Hepatocyte (in vitro differentiated cells): ENCODE measurements around the gene PF4V1. TPM values are rescaled to one million over a fixed set of nuclear protein-coding genes. Genes with fewer than 3 reads are reported as not detected.

Experiments used
- DNase-seq: peaks from one replicate; pipeline ENCODE4 v3.0.0-alpha.2; 2016; ENCODE audit warnings: low spot score
- H2AFZ ChIP-seq: fragments of 200-600 bp; sonication (generic); 2 replicates; pipeline ENCODE4 v1.6.0; 2016; ENCODE audit warnings: antibody characterized with exemption, mild to moderate bottlenecking
- H3K27ac ChIP-seq: fragments of 200-600 bp; sonication (generic); 2 replicates; pipeline ENCODE4 v1.5.1; 2016; ENCODE audit warnings: mild to moderate bottlenecking
- H3K27me3 ChIP-seq: fragments of 200-600 bp; sonication (generic); 2 replicates; pipeline ENCODE4 v1.6.1; 2016
- H3K36me3 ChIP-seq: fragments of 200-600 bp; sonication (generic); replicated peaks from 2 replicates; pipeline ENCODE4 v1.5.1; 2016; ENCODE audit warnings: low read depth; ENCODE audit not compliant: insufficient read depth
- H3K4me1 ChIP-seq: fragments of 200-600 bp; sonication (generic); 2 replicates; pipeline ENCODE4 v1.5.1; 2016; ENCODE audit warnings: mild to moderate bottlenecking, moderate library complexity; ENCODE audit not compliant: insufficient read depth
- H3K4me2 ChIP-seq: fragments of 200-600 bp; sonication (generic); 2 replicates; pipeline ENCODE4 v1.6.0; 2016
- H3K4me3 ChIP-seq: fragments of 200-600 bp; sonication (generic); 2 replicates; pipeline ENCODE4 v1.5.1; 2016; ENCODE audit warnings: mild to moderate bottlenecking
- H3K79me2 ChIP-seq: fragments of 200-600 bp; sonication (generic); 2 replicates; pipeline ENCODE4 v1.6.0; 2017; ENCODE audit warnings: mild to moderate bottlenecking
- H3K9me2 ChIP-seq: fragments of 200-600 bp; sonication (generic); replicated peaks from 2 replicates; pipeline ENCODE4 v1.6.0; 2017; ENCODE audit warnings: mild to moderate bottlenecking; ENCODE audit not compliant: insufficient read depth
- H3K9me3 ChIP-seq: fragments of 200-600 bp; sonication (generic); 2 replicates; pipeline ENCODE4 v1.5.1; 2016; ENCODE audit warnings: low read depth, mild to moderate bottlenecking
- H4K20me1 ChIP-seq: fragments of 200-600 bp; sonication (generic); 2 replicates; pipeline ENCODE4 v1.6.0; 2016; ENCODE audit warnings: mild to moderate bottlenecking; ENCODE audit not compliant: insufficient read depth, poor library complexity, severe bottlenecking
- EZH2 ChIP-seq: fragments of 200-600 bp; sonication (generic); IDR thresholded peaks from 2 replicates; pipeline ENCODE4 v1.6.1; 2016; ENCODE audit warnings: antibody characterized with exemption, mild to moderate bottlenecking, borderline replicate concordance
- EZH2phosphoT487 ChIP-seq: fragments of 200-600 bp; sonication (generic); IDR thresholded peaks from one replicate; pipeline ENCODE4 v1.6.1; 2018; ENCODE audit warnings: antibody characterized with exemption, mild to moderate bottlenecking, low read depth, moderate library complexity; ENCODE audit not compliant: unreplicated experiment, severe bottlenecking
- WGBS: methylation state at CpG from one replicate; pipeline ENCODE4 v1.1.6; 2016; ENCODE audit warnings: low lambda C conversion rate; ENCODE audit errors: missing lambda C conversion rate; 5-methylcytosine and 5-hydroxymethylcytosine counted together
- polyA plus RNA-seq: library from polyadenylated mRNA; unstranded; fragments of >200 nt; fragmentation: Nextera tagmentation; extraction: Ambion mirVana; gene quantifications from 2 replicates; pipeline ENCODE4 v1.2.1, GENCODE V29; 2016
- total RNA-seq: library from RNA; depleted of rRNA; stranded (reverse); fragments of >200 nt; gene quantifications from 2 replicates; pipeline ENCODE4 v1.2.3, GENCODE V29; 2014
- TF ChIP-seq, protein P1 (sequence below): fragments of 200-600 bp; sonication (generic); IDR thresholded peaks from 2 replicates; pipeline ENCODE4 v1.5.1; 2016; ENCODE audit warnings: antibody characterized with exemption, mild to moderate bottlenecking; ENCODE audit not compliant: poor library complexity

PF4V1 gene
- total and polyA plus RNA-seq, 2 experiments from 2014 or later, result not detected

DNA sequence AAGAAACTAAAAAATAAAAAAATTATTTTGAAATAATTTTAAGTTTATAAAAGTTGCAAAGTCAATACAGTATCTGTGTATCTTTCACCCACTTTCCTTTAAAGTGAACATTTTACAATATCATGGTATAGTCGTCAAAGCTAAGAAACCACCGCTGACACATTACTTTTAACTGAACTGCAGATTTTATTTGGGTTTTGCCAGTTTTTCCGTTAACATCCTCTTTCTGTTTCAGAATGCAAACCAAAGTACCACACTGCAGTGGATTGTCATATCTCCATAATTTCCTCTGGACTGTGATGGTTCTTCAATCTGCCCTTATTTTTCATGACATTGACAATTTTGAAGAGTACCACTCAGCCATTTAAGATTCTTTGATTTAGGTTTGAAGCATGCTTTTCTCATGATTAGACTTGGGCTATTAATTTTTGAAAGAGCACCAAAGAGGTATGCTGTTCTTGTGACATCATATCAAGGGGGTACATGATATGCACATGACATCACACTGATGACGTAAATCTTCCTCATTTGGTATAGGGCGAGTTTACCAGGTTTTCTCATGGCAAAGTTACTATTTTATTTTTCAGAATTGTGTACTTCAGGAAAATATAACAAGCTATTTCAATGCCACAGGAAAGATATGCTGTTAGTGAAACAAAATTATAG lies 12.5 kb downstream of the PF4V1 start:
- 88% methylated on average over 5 of the region's 5 CpGs for WGBS
- Histone ChIP-seq H3K9me3 (no peaks in the 10 kb centered on the region), H3K4me2 (no peak overlapping the region), H3K79me2 (no peaks in the 10 kb centered on the region), H3K27me3 (peaks cover 3% of the 10 kb centered on the region), H3K4me3 (no peak overlapping the region), H2AFZ (no peak overlapping the region), H3K4me1 (peaks cover 5% of the 10 kb centered on the region), H3K27ac (no peak overlapping the region), H4K20me1 (no peaks in the 10 kb centered on the region), H3K9me2 (no peaks in the 10 kb centered on the region), H3K36me3 (no peaks in the 10 kb centered on the region)
- TF ChIP-seq EZH2phosphoT487, result no peak
- TF ChIP-seq, protein P1, sequence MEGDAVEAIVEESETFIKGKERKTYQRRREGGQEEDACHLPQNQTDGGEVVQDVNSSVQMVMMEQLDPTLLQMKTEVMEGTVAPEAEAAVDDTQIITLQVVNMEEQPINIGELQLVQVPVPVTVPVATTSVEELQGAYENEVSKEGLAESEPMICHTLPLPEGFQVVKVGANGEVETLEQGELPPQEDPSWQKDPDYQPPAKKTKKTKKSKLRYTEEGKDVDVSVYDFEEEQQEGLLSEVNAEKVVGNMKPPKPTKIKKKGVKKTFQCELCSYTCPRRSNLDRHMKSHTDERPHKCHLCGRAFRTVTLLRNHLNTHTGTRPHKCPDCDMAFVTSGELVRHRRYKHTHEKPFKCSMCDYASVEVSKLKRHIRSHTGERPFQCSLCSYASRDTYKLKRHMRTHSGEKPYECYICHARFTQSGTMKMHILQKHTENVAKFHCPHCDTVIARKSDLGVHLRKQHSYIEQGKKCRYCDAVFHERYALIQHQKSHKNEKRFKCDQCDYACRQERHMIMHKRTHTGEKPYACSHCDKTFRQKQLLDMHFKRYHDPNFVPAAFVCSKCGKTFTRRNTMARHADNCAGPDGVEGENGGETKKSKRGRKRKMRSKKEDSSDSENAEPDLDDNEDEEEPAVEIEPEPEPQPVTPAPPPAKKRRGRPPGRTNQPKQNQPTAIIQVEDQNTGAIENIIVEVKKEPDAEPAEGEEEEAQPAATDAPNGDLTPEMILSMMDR, result no peak
- TF ChIP-seq EZH2, result no peak
- no peak for DNase-seq

DNA sequence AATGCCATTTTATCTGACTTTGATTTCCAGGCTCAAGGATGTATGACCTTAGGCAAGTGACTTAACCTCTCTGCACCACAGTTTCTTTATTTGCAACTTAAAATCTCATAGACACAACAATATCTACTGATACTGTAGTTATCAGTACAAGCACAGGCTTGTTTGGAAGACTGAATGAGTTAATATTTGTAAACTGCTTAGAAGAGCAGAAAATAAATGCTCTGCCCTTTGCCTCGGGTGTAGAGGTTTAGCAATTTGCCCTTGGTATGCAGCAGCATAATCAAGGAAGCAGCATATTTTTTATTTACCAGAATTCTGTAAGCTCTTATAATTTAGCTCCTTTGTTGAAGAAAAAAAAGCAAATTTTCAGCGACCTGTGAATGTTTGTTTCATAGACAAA lies 13.2 kb downstream of the PF4V1 start:
- H3K4me2 ChIP-seq, result no peak overlapping the region
- no peak overlapping the region for H3K4me3 ChIP-seq
- H3K36me3 ChIP-seq, result no peaks in the 10 kb centered on the region
- no peaks in the 10 kb centered on the region for H3K9me3 ChIP-seq
- TF ChIP-seq EZH2, result no peak
- no peak for TF ChIP-seq EZH2phosphoT487
- TF ChIP-seq, protein P1, result no peak
- peaks cover 3% of the 10 kb centered on the region for H3K27me3 ChIP-seq
- H3K4me1 ChIP-seq, result peaks cover 5% of the 10 kb centered on the region
- DNase-seq, result no peak
- no peak overlapping the region for H2AFZ ChIP-seq
- no peaks in the 10 kb centered on the region for H4K20me1 ChIP-seq
- H3K9me2 ChIP-seq, result no peaks in the 10 kb centered on the region
- no peaks in the 10 kb centered on the region for H3K79me2 ChIP-seq
- WGBS, result 48% methylated on average over 2 of the region's 2 CpGs
- no peak overlapping the region for H3K27ac ChIP-seq

DNA sequence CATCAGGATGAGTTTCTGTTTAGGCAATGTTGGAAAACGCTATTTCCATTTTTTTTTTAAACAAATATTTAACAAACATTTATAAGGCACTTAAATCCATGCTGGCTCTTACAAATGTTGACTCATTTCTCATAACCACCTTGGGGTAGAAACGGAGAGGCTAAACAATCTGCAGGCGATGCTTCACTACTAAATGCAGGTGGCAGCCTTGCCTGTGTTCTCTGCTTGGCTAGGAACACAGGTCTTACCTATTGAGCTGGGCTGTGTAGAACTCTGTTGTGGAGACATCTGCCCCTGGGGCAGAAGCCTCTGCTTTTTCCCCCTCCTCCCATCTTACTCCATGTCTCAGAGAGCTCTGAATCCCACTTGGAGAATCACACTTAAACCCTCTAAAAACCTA lies 14.7 kb downstream of the PF4V1 start:
- peak; percentile 37 for DNase-seq
- Histone ChIP-seq H3K9me2 (no peaks in the 10 kb centered on the region), H4K20me1 (no peaks in the 10 kb centered on the region), H2AFZ (no peak overlapping the region), H3K9me3 (no peaks in the 10 kb centered on the region), H3K4me2 (peak overlapping the region; percentile 95), H3K27ac (no peak overlapping the region), H3K4me3 (no peak overlapping the region), H3K4me1 (peaks cover 5% of the 10 kb centered on the region), H3K36me3 (no peaks in the 10 kb centered on the region), H3K79me2 (no peaks in the 10 kb centered on the region), H3K27me3 (peaks cover 3% of the 10 kb centered on the region)
- WGBS, result 59% methylated on average over 2 of the region's 3 CpGs
- no peak for TF ChIP-seq EZH2phosphoT487
- TF ChIP-seq EZH2, result no peak
- TF ChIP-seq, protein P1, result no peak
